MM.1S (cell line): ENCODE data around the gene SCAMP4.
"Not testable (repeated sequence)": the region's sequence is repeated elsewhere in the genome, so short reads cannot be mapped to it uniquely, and the experiment has no call there.

Experiments used
- DNase-seq: peaks from one replicate; pipeline ENCODE4 v3.0.0-alpha.2; 2015
- H2AFZ ChIP-seq: fragments of 300-600 bp; sonication (generic); 2 replicates; pipeline ENCODE4 v1.6.0; 2016; ENCODE audit warnings: antibody characterized with exemption, low read length
- H3F3A ChIP-seq: fragments of 300-600 bp; sonication (generic); 2 replicates; pipeline ENCODE4 v1.6.1; 2016; ENCODE audit warnings: mild to moderate bottlenecking, antibody characterized with exemption, low read length, moderate library complexity, mixed read lengths; ENCODE audit not compliant: insufficient read depth
- H3K27ac ChIP-seq: fragments of 300-600 bp; sonication (generic); 2 replicates; pipeline ENCODE4 v1.5.1; 2016; ENCODE audit warnings: mild to moderate bottlenecking, low read length
- H3K27me3 ChIP-seq: fragments of 300-600 bp; sonication (generic); replicated peaks from 2 replicates; pipeline ENCODE4 v1.6.0; 2016; ENCODE audit warnings: low read length; ENCODE audit not compliant: insufficient read depth
- H3K36me3 ChIP-seq: fragments of 300-600 bp; sonication (generic); replicated peaks from 2 replicates; pipeline ENCODE4 v1.6.1; 2016; ENCODE audit warnings: mild to moderate bottlenecking, low read length, mixed read lengths; ENCODE audit not compliant: insufficient read depth
- H3K4me1 ChIP-seq: fragments of 300-600 bp; sonication (generic); 2 replicates; pipeline ENCODE4 v1.6.1; 2016; ENCODE audit warnings: low read length, mixed read lengths
- H3K4me2 ChIP-seq: fragments of 300-600 bp; sonication (generic); 2 replicates; pipeline ENCODE4 v1.6.0; 2016; ENCODE audit warnings: low read depth, low read length
- H3K4me3 ChIP-seq: fragments of 300-600 bp; sonication (generic); 2 replicates; pipeline ENCODE4 v1.5.1; 2016; ENCODE audit warnings: low read length, mixed read lengths
- H3K79me2 ChIP-seq: fragments of 300-600 bp; sonication (generic); 2 replicates; pipeline ENCODE4 v1.6.1; 2016; ENCODE audit warnings: mixed run types, low read length, mixed read lengths
- H3K9ac ChIP-seq: fragments of 300-600 bp; sonication (generic); 2 replicates; pipeline ENCODE4 v1.6.1; 2016; ENCODE audit warnings: low read length, mixed read lengths
- H3K9me2 ChIP-seq: fragments of 300-600 bp; sonication (generic); replicated peaks from 2 replicates; pipeline ENCODE4 v1.6.1; 2016; ENCODE audit warnings: mild to moderate bottlenecking, low read length, mixed read lengths; ENCODE audit not compliant: insufficient read depth
- H3K9me3 ChIP-seq: fragments of 300-600 bp; sonication (generic); replicated peaks from 2 replicates; pipeline ENCODE4 v1.6.1; 2016; ENCODE audit warnings: mild to moderate bottlenecking, low read length, mixed read lengths; ENCODE audit not compliant: insufficient read depth
- H4K20me1 ChIP-seq: fragments of 300-600 bp; sonication (generic); 2 replicates; pipeline ENCODE4 v1.6.1; 2016; ENCODE audit warnings: mild to moderate bottlenecking, low read length, moderate library complexity, mixed read lengths; ENCODE audit not compliant: insufficient read depth
- CTCF ChIP-seq: fragments of 300-600 bp; sonication (generic); IDR thresholded peaks from 2 replicates; pipeline ENCODE4 v1.5.1; 2016; ENCODE audit warnings: antibody characterized with exemption, low read length, mixed read lengths
- EZH2 ChIP-seq: fragments of 300-600 bp; sonication (generic); optimal IDR thresholded peaks from 2 replicates; pipeline ENCODE3; 2017; ENCODE audit warnings: low read depth, mild to moderate bottlenecking, antibody characterized with exemption, low read length, mixed read lengths
- EZH2phosphoT487 ChIP-seq: fragments of 300-600 bp; sonication (generic); IDR thresholded peaks from 2 replicates; pipeline ENCODE4 v1.6.1; 2018; ENCODE audit warnings: antibody characterized with exemption, low read length

The SCAMP4 gene

GRCh38 chr19:1872807-1873523 is 32.2 kb upstream of the SCAMP4 start:
- no peak overlapping the region for H3K9ac ChIP-seq
- H3K4me1 ChIP-seq = peaks cover 11% of the 10 kb centered on the region
- H3K4me2 ChIP-seq = no peak overlapping the region
- peaks cover 4% of the 10 kb centered on the region for H3K36me3 ChIP-seq
- no peak for DNase-seq
- H3K9me3 ChIP-seq = no peaks in the 10 kb centered on the region
- 0 out of 2 replicates have a peak, but pooled peaks cover 15% of the 10 kb centered on the region for H3F3A ChIP-seq
- H3K27ac ChIP-seq = no peak overlapping the region
- H3K79me2 ChIP-seq = peaks cover 59% of the 10 kb centered on the region
- no peaks in the 10 kb centered on the region for H3K27me3 ChIP-seq
- TF ChIP-seq EZH2phosphoT487 = no peak
- no peak for TF ChIP-seq EZH2
- no peak overlapping the region for H2AFZ ChIP-seq
- no peaks in the 10 kb centered on the region for H3K9me2 ChIP-seq
- peaks cover 12% of the 10 kb centered on the region; the same call in 1 of the 2 replicates for H4K20me1 ChIP-seq
- no peak overlapping the region for H3K4me3 ChIP-seq

GRCh38 chr19:1873524-1874473 is 31.4 kb upstream of the SCAMP4 start:
- Histone ChIP-seq H3K36me3 (peaks cover 4% of the 10 kb centered on the region), H3K27ac (no peak overlapping the region), H4K20me1 (peaks cover 12% of the 10 kb centered on the region; the same call in 1 of the 2 replicates), H3K27me3 (no peaks in the 10 kb centered on the region), H3K79me2 (peaks cover 59% of the 10 kb centered on the region), H2AFZ (no peak overlapping the region), H3K4me1 (peaks cover 11% of the 10 kb centered on the region), H3K4me2 (peak overlapping the region; percentile 99; the same call in 1 of the 2 replicates), H3K9me3 (no peaks in the 10 kb centered on the region), H3F3A (0 out of 2 replicates have a peak, but pooled peaks cover 12% of the 10 kb centered on the region), H3K4me3 (peak overlapping the region; percentile 87; the same call in 1 of the 2 replicates), H3K9ac (peak overlapping the region; percentile 92; the same call in 1 of the 2 replicates), H3K9me2 (no peaks in the 10 kb centered on the region)
- TF ChIP-seq EZH2 = no peak
- TF ChIP-seq CTCF = no peak
- TF ChIP-seq EZH2phosphoT487 = no peak
- DNase-seq = no peak

- Histone ChIP-seq H3K4me1 (peaks cover 11% of the 10 kb centered on the region), H3F3A (0 out of 2 replicates have a peak, but pooled peaks cover 12% of the 10 kb centered on the region), H3K79me2 (peaks cover 59% of the 10 kb centered on the region), H3K27me3 (no peaks in the 10 kb centered on the region), H3K9me3 (no peaks in the 10 kb centered on the region), H2AFZ (no peak overlapping the region), H3K9ac (peak overlapping the region; percentile 92; the same call in 1 of the 2 replicates), H4K20me1 (peaks cover 12% of the 10 kb centered on the region; the same call in 1 of the 2 replicates), H3K4me2 (peak overlapping the region; percentile 99), H3K9me2 (no peaks in the 10 kb centered on the region), H3K4me3 (peak overlapping the region; percentile 87), H3K36me3 (peaks cover 4% of the 10 kb centered on the region), H3K27ac (peak overlapping the region; percentile 19; the same call in 1 of the 2 replicates)
- TF ChIP-seq CTCF (no peak), EZH2phosphoT487 (no peak), EZH2 (no peak)
- DNase-seq = no peak
These were observed 30.5 kb upstream of the SCAMP4 start for GRCh38 chr19:1874554-1875185.

- peaks cover 11% of the 10 kb centered on the region for H3K4me1 ChIP-seq
- not testable (repeated sequence) for H3K36me3 ChIP-seq, DNase-seq, H3K9me2 ChIP-seq, H3K27me3 ChIP-seq, H3K9me3 ChIP-seq
- H2AFZ ChIP-seq = peak overlapping the region; percentile 60; the same call in 1 of the 2 replicates
- peak overlapping the region; percentile 99 for H3K4me2 ChIP-seq
- H3K9ac ChIP-seq = peak overlapping the region; percentile 92
- H3K79me2 ChIP-seq = peaks cover 62% of the 10 kb centered on the region
- peak overlapping the region; percentile 71; the same call in 1 of the 2 replicates for H3K27ac ChIP-seq
- 0 out of 2 replicates have a peak, but pooled peaks cover 12% of the 10 kb centered on the region for H3F3A ChIP-seq
- peaks cover 12% of the 10 kb centered on the region; the same call in 1 of the 2 replicates for H4K20me1 ChIP-seq
- H3K4me3 ChIP-seq = peak overlapping the region; percentile 87
These were observed 29.9 kb upstream of the SCAMP4 start for GRCh38 chr19:1875265-1875645.
